WTC11 (cell line): Measurements from ENCODE around the gene PNMA3. TPM values are rescaled to one million over a fixed set of nuclear protein-coding genes. Genes with fewer than 3 reads are reported as not detected.

Experiments
- ATAC-seq: fragments of 200-7000 bp; cut with Tn5 transposase; 2 replicates; pipeline ENCODE4 v1.10.0; 2021; ENCODE audit warnings: mild to moderate bottlenecking, moderate library complexity
- CTCF ChIA-PET: fragments of 300-600 bp; sonication (Branson Sonifier 250); formaldehyde crosslinking; loops from one replicate; lab custom pipeline; 2021; ENCODE audit warnings: antibody characterized with exemption; lab: Charles Lee
- POLR2A ChIA-PET: fragments of 350-600 bp; sonication (Branson Sonifier 250); formaldehyde crosslinking; loops from one replicate; lab custom pipeline; 2021; ENCODE audit warnings: antibody characterized with exemption; lab: Charles Lee
- DNase-seq: peaks from one replicate; pipeline ENCODE4 v3.0.0; 2021; ENCODE audit warnings: low spot score
- H3K27ac Mint-ChIP-seq: 2 replicates; pipeline ENCODE4 v1.8.0; 2021; ENCODE audit warnings: mixed read lengths
- H3K27me3 Mint-ChIP-seq: 2 replicates; pipeline ENCODE4 v1.8.0; 2021; ENCODE audit warnings: low read depth, mild to moderate bottlenecking, moderate library complexity, mixed read lengths
- H3K36me3 Mint-ChIP-seq: 2 replicates; pipeline ENCODE4 v1.8.0; 2021; ENCODE audit warnings: mixed read lengths
- H3K4me1 Mint-ChIP-seq: 2 replicates; pipeline ENCODE4 v1.8.0; 2022; ENCODE audit warnings: mixed read lengths
- H3K4me3 Mint-ChIP-seq: 2 replicates; pipeline ENCODE4 v1.8.0; 2021; ENCODE audit warnings: mild to moderate bottlenecking, moderate library complexity, mixed read lengths
- H3K9me3 Mint-ChIP-seq: 2 replicates; pipeline ENCODE4 v1.8.0; 2021; ENCODE audit warnings: mixed read lengths
- ARID4B ChIP-seq: sonication (generic); formaldehyde crosslinking; IDR thresholded peaks from 2 replicates; pipeline ENCODE4 v1.8.0; 2023; ENCODE audit warnings: missing genetic modification reagents, mild to moderate bottlenecking, borderline replicate concordance
- E2F5 ChIP-seq: sonication (generic); formaldehyde crosslinking; IDR thresholded peaks from 2 replicates; pipeline ENCODE4 v1.8.1; 2022; ENCODE audit warnings: mild to moderate bottlenecking, moderate library complexity, missing genetic modification reagents
- FOXK1 ChIP-seq: sonication (generic); formaldehyde crosslinking; IDR thresholded peaks from 2 replicates; pipeline ENCODE4 v1.8.0; 2022; ENCODE audit warnings: mild to moderate bottlenecking, moderate library complexity, missing genetic modification reagents
- FOXP1 ChIP-seq: sonication (generic); formaldehyde crosslinking; IDR thresholded peaks from 2 replicates; pipeline ENCODE4 v1.8.0; 2022; ENCODE audit warnings: missing genetic modification reagents, mild to moderate bottlenecking, moderate library complexity, borderline replicate concordance
- IRF2 ChIP-seq: sonication (generic); formaldehyde crosslinking; IDR thresholded peaks from 2 replicates; pipeline ENCODE4 v1.8.0; 2022; ENCODE audit warnings: low read depth, missing genetic modification reagents, borderline replicate concordance
- MXD4 ChIP-seq: fragments of 250-450 bp; sonication (Bioruptor Pico); IDR thresholded peaks from 2 replicates; pipeline ENCODE4 v1.8.0; 2021; ENCODE audit warnings: mild to moderate bottlenecking, moderate library complexity, borderline replicate concordance
- NR2C2 ChIP-seq: sonication (generic); formaldehyde crosslinking; IDR thresholded peaks from 2 replicates; pipeline ENCODE4 v1.8.0; 2022; ENCODE audit warnings: mild to moderate bottlenecking, missing genetic modification reagents
- PRRX2 ChIP-seq: fragments of 250-450 bp; sonication (Bioruptor Pico); IDR thresholded peaks from 2 replicates; pipeline ENCODE4 v1.8.0; 2021; ENCODE audit warnings: mild to moderate bottlenecking
- SMAD3 ChIP-seq: sonication (generic); formaldehyde crosslinking; IDR thresholded peaks from 2 replicates; pipeline ENCODE4 v1.8.0; 2022; ENCODE audit warnings: missing genetic modification reagents, mild to moderate bottlenecking, borderline replicate concordance
- ZBTB21 ChIP-seq: sonication (generic); formaldehyde crosslinking; IDR thresholded peaks from 2 replicates; pipeline ENCODE4 v1.8.1; 2023; ENCODE audit warnings: mild to moderate bottlenecking, missing genetic modification reagents, borderline replicate concordance
- ZBTB43 ChIP-seq: sonication (generic); formaldehyde crosslinking; IDR thresholded peaks from 2 replicates; pipeline ENCODE4 v1.8.1; 2023; ENCODE audit warnings: mild to moderate bottlenecking, missing genetic modification reagents
- ZNF121 ChIP-seq: sonication (generic); formaldehyde crosslinking; IDR thresholded peaks from 2 replicates; pipeline ENCODE4 v1.8.0; 2023; ENCODE audit warnings: missing genetic modification reagents
- ZNF263 ChIP-seq: sonication (generic); formaldehyde crosslinking; IDR thresholded peaks from 2 replicates; pipeline ENCODE4 v1.8.1; 2022; ENCODE audit warnings: low read depth, mild to moderate bottlenecking, moderate library complexity, missing genetic modification reagents
- ZNF423 ChIP-seq: fragments of 250-450 bp; sonication (Bioruptor Pico); IDR thresholded peaks from 2 replicates; pipeline ENCODE4 v2.1.2; 2022; ENCODE audit warnings: mild to moderate bottlenecking, moderate library complexity
- ZNF671 ChIP-seq: fragments of 250-450 bp; sonication (Bioruptor Pico); IDR thresholded peaks from 2 replicates; pipeline ENCODE4 v1.8.0; 2021; ENCODE audit warnings: mild to moderate bottlenecking
- total RNA-seq: library from RNA; stranded (reverse); gene quantifications from 3 replicates; pipeline ENCODE4 v1.2.3, GENCODE V29; 2021
- TF ChIP-seq, protein P1 (sequence below): sonication (generic); formaldehyde crosslinking; IDR thresholded peaks from 2 replicates; pipeline ENCODE4 v1.8.1; 2022; ENCODE audit warnings: low read depth, missing genetic modification reagents, borderline replicate concordance
- TF ChIP-seq, protein P2 (sequence below): sonication (generic); formaldehyde crosslinking; IDR thresholded peaks from 2 replicates; pipeline ENCODE4 v1.8.0; 2022; ENCODE audit warnings: mild to moderate bottlenecking, missing genetic modification reagents

The PNMA3 gene
- total RNA-seq, 1 experiment from 2014 or later = 3.7 TPM

- CTCF ChIA-PET = no interaction called here
- Mint-ChIP-seq H3K9me3 (no peaks in the 10 kb centered on the region), H3K4me3 (no peak overlapping the region)
These were observed 18.1 kb downstream of the PNMA3 start for GRCh38 chrX:153074262-153074899.

GRCh38 chrX:153074935-153075334 is 18.7 kb downstream of the PNMA3 start:
- Mint-ChIP-seq H3K9me3 (no peaks in the 10 kb centered on the region), H3K27ac (no peak overlapping the region), H3K36me3 (no peaks in the 10 kb centered on the region), H3K4me3 (no peak overlapping the region), H3K4me1 (no peaks in the 10 kb centered on the region), H3K27me3 (no peaks in the 10 kb centered on the region)
- ChIA-PET CTCF (no interaction called here), POLR2A (no interaction called here)
- TF ChIP-seq, protein P1, sequence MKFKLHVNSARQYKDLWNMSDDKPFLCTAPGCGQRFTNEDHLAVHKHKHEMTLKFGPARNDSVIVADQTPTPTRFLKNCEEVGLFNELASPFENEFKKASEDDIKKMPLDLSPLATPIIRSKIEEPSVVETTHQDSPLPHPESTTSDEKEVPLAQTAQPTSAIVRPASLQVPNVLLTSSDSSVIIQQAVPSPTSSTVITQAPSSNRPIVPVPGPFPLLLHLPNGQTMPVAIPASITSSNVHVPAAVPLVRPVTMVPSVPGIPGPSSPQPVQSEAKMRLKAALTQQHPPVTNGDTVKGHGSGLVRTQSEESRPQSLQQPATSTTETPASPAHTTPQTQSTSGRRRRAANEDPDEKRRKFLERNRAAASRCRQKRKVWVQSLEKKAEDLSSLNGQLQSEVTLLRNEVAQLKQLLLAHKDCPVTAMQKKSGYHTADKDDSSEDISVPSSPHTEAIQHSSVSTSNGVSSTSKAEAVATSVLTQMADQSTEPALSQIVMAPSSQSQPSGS (CRISPR knock-in tag) = no peak
- TF ChIP-seq IRF2 (CRISPR knock-in tag) (no peak), NR2C2 (CRISPR knock-in tag) (no peak), E2F5 (CRISPR knock-in tag) (no peak), FOXK1 (no peak), FOXP1 (no peak), ZNF671 (CRISPR knock-in tag) (no peak), SMAD3 (CRISPR knock-in tag) (no peak), PRRX2 (no peak), ZBTB21 (CRISPR knock-in tag) (no peak), MXD4 (CRISPR knock-in tag) (no peak), ARID4B (CRISPR knock-in tag) (no peak)
- DNase-seq (no peak), ATAC-seq (no peak)

More at GRCh38 chrX:153074262-153074899, 18.1 kb downstream of the PNMA3 start:
- Mint-ChIP-seq H3K4me1 (no peaks in the 10 kb centered on the region), H3K27me3 (no peaks in the 10 kb centered on the region), H3K27ac (no peak overlapping the region), H3K36me3 (no peaks in the 10 kb centered on the region)
- DNase-seq (no peak), ATAC-seq (no peak)
- TF ChIP-seq ZBTB43 (no peak), ZNF423 (no peak), ZNF121 (no peak), ZNF263 (CRISPR knock-in tag) (no peak)
- TF ChIP-seq, protein P2, sequence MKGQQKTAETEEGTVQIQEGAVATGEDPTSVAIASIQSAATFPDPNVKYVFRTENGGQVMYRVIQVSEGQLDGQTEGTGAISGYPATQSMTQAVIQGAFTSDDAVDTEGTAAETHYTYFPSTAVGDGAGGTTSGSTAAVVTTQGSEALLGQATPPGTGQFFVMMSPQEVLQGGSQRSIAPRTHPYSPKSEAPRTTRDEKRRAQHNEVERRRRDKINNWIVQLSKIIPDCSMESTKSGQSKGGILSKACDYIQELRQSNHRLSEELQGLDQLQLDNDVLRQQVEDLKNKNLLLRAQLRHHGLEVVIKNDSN (CRISPR knock-in tag) = no peak
- POLR2A ChIA-PET = no interaction called here
